Natural killer cell (primary cell): ENCODE data around the gene PCDH1. TPM values are rescaled to one million over a fixed set of nuclear protein-coding genes. Genes with fewer than 3 reads are reported as not detected.

Experiments used
- ATAC-seq, 3 donors: fragments of 150-1000 bp in 2 of 3; fragments of 200-7000 bp in 1 of 3; cut with Tn5 transposase; 1 replicate in 1 of 3; 2 replicates in 2 of 3; pipeline ENCODE4 v1.10.0; 2021; ENCODE audit warnings: mild to moderate bottlenecking in 2 of 3, moderate library complexity in 2 of 3
- DNase-seq, 2 donors: peaks; one replicate each; pipeline versions ENCODE4 v3.0.0 to v3.0.0-alpha.2; 2013 to 2021; ENCODE audit warnings: mixed read lengths in 1 of 2
- H3K27ac ChIP-seq: one replicate; pipeline ENCODE4 v1.5.1; 2013; ENCODE audit warnings: mild to moderate bottlenecking, low read length
- H3K27me3 ChIP-seq: one replicate; pipeline ENCODE4 v1.6.1; 2013; ENCODE audit warnings: low read length; ENCODE audit not compliant: control insufficient read depth, insufficient read depth
- H3K36me3 ChIP-seq: one replicate; pipeline ENCODE4 v1.6.1; 2013; ENCODE audit warnings: low read length; ENCODE audit not compliant: control insufficient read depth, insufficient read depth
- H3K4me1 ChIP-seq: one replicate; pipeline ENCODE4 v1.6.1; 2013; ENCODE audit warnings: low read length; ENCODE audit not compliant: control insufficient read depth, insufficient read depth
- H3K4me3 ChIP-seq: one replicate; pipeline ENCODE4 v1.5.1; 2013; ENCODE audit warnings: low read length
- H3K9me3 ChIP-seq: one replicate; pipeline ENCODE4 v1.6.1; 2013; ENCODE audit warnings: low read length; ENCODE audit not compliant: control insufficient read depth, insufficient read depth
- H3K27ac Mint-ChIP-seq, 2 donors: one replicate each; pipeline ENCODE4 v1.8.0; 2022; ENCODE audit warnings: mild to moderate bottlenecking in 2 of 2, mixed read lengths in 2 of 2, moderate library complexity in 1 of 2
- H3K27me3 Mint-ChIP-seq, 2 donors: one replicate each; pipeline ENCODE4 v1.8.0; 2022; ENCODE audit warnings: low read depth in 2 of 2, mixed read lengths in 2 of 2
- H3K36me3 Mint-ChIP-seq: one replicate; pipeline ENCODE4 v1.8.0; 2022; ENCODE audit warnings: mixed read lengths
- H3K4me1 Mint-ChIP-seq, 2 donors: one replicate each; pipeline ENCODE4 v1.8.0; 2022; ENCODE audit warnings: mixed read lengths in 2 of 2
- H3K4me3 Mint-ChIP-seq: one replicate; pipeline ENCODE4 v1.8.0; 2022; ENCODE audit warnings: mild to moderate bottlenecking, moderate library complexity, mixed read lengths
- H3K9me3 Mint-ChIP-seq, 2 donors: one replicate each; pipeline ENCODE4 v1.8.0; 2022; ENCODE audit warnings: mixed read lengths in 2 of 2
- WGBS: methylation state at CpG from one replicate; pipeline ENCODE4 v1.1.7; 2013; ENCODE audit warnings: missing lambda C conversion rate; ENCODE audit not compliant: insufficient coverage; 5-methylcytosine and 5-hydroxymethylcytosine counted together
- intact Hi-C: fragments of 100-400 bp; cut with micrococcal nuclease; formaldehyde crosslinking; loops from one replicate; pipeline ENCODE4 v1.14.2; 2022
- total RNA-seq, 4 donors: library from RNA; stranded (reverse); fragments of 120-200 nt in 1 of 4; gene quantifications; one replicate each; pipeline versions ENCODE4 v1.2.3 to v1.2.4, GENCODE V29; 2013 to 2022
- TF ChIP-seq, protein P1 (sequence below): fragments of 200-600 bp; IDR thresholded peaks from one replicate; pipeline ENCODE4 v1.8.0; 2022; ENCODE audit warnings: antibody characterized with exemption

The PCDH1 gene
- total RNA-seq, 3 donors from 2014 or later (not counting 1 experiment from before 2014, with no cell fraction given): 19.2 to 39.2 (median 32.1) TPM

- H3K36me3 ChIP-seq: no peaks in the 10 kb centered on the region
- Mint-ChIP-seq H3K4me1 (peaks cover 5 to 18% of the 10 kb centered on the region in 2 donors), H3K27ac (no peak overlapping the region), H3K27me3 (no peaks in the 10 kb centered on the region), H3K36me3 (no peaks in the 10 kb centered on the region), H3K9me3 (no peaks in the 10 kb centered on the region), H3K4me3 (no peak overlapping the region)
- H3K27ac ChIP-seq: no peak overlapping the region
- ATAC-seq (no peak), DNase-seq (no peak)
- H3K9me3 ChIP-seq: no peaks in the 10 kb centered on the region
- 87% methylated on average over 6 of the region's 10 CpGs for WGBS
- intact Hi-C loops: no loop called here
- TF ChIP-seq, protein P1, sequence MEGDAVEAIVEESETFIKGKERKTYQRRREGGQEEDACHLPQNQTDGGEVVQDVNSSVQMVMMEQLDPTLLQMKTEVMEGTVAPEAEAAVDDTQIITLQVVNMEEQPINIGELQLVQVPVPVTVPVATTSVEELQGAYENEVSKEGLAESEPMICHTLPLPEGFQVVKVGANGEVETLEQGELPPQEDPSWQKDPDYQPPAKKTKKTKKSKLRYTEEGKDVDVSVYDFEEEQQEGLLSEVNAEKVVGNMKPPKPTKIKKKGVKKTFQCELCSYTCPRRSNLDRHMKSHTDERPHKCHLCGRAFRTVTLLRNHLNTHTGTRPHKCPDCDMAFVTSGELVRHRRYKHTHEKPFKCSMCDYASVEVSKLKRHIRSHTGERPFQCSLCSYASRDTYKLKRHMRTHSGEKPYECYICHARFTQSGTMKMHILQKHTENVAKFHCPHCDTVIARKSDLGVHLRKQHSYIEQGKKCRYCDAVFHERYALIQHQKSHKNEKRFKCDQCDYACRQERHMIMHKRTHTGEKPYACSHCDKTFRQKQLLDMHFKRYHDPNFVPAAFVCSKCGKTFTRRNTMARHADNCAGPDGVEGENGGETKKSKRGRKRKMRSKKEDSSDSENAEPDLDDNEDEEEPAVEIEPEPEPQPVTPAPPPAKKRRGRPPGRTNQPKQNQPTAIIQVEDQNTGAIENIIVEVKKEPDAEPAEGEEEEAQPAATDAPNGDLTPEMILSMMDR: no peak
- peaks cover 15% of the 10 kb centered on the region for H3K4me1 ChIP-seq
- H3K27me3 ChIP-seq: no peaks in the 10 kb centered on the region
- no peak overlapping the region for H3K4me3 ChIP-seq
Measured at GRCh38 chr5:141846031-141846430, 32.2 kb downstream of the PCDH1 start.

- intact Hi-C loops: no loop called here
- Mint-ChIP-seq H3K4me3 (no peak overlapping the region), H3K27me3 (peaks cover 0 to 1% of the 10 kb centered on the region in 2 donors), H3K9me3 (no peaks in the 10 kb centered on the region), H3K36me3 (no peaks in the 10 kb centered on the region), H3K4me1 (peaks cover 5 to 18% of the 10 kb centered on the region in 2 donors), H3K27ac (no peak overlapping the region)
- Histone ChIP-seq H3K27ac (no peak overlapping the region), H3K4me1 (peaks cover 10% of the 10 kb centered on the region), H3K4me3 (no peak overlapping the region), H3K36me3 (no peaks in the 10 kb centered on the region), H3K27me3 (no peaks in the 10 kb centered on the region), H3K9me3 (no peaks in the 10 kb centered on the region)
- DNase-seq (peak in 1 of 2 donors; percentile 47), ATAC-seq (no peak)
- TF ChIP-seq, protein P1: no peak
- WGBS: 44% methylated on average over 5 of the region's 7 CpGs
Measured at GRCh38 chr5:141845371-141845851, 32.8 kb downstream of the PCDH1 start.

GRCh38 chr5:141844414-141845097, 33.7 kb downstream of the PCDH1 start:
- no peak overlapping the region for H3K4me3 ChIP-seq
- intact Hi-C loops: no loop called here
- H3K36me3 ChIP-seq: no peaks in the 10 kb centered on the region
- H3K9me3 Mint-ChIP-seq: no peaks in the 10 kb centered on the region
- DNase-seq (no peak), ATAC-seq (no peak)
- peaks cover 5 to 18% of the 10 kb centered on the region in 2 donors for H3K4me1 Mint-ChIP-seq
- H3K27ac ChIP-seq: no peak overlapping the region
- H3K27me3 Mint-ChIP-seq: peaks cover 0 to 3% of the 10 kb centered on the region in 2 donors
- peaks cover 10% of the 10 kb centered on the region for H3K4me1 ChIP-seq
- TF ChIP-seq, protein P1: no peak
- H3K27me3 ChIP-seq: no peaks in the 10 kb centered on the region
- 93% methylated on average over 8 of the region's 9 CpGs for WGBS
- H3K9me3 ChIP-seq: no peaks in the 10 kb centered on the region
- H3K36me3 Mint-ChIP-seq: no peaks in the 10 kb centered on the region
- no peak overlapping the region for H3K4me3 Mint-ChIP-seq
- H3K27ac Mint-ChIP-seq: no peak overlapping the region
